Stimulated activated CD8-positive, alpha-beta memory T cell treated with anti-CD3 and anti-CD28 coated beads, Interleukin-7, amount 100 ng/mL, for 4 hours (primary cell): ENCODE data around the gene ERBB4.

Experiments used
- DNase-seq, 2 donors: peaks; one replicate each; pipeline ENCODE4 v3.0.0-alpha.2; 2020; ENCODE audit warnings: low read depth in 2 of 2

Gene ERBB4

GRCh38 chr2:211423018-211423417 lies 1115.6 kb downstream of the ERBB4 start:
- no peak for DNase-seq

GRCh38 chr2:211417544-211417943 lies 1121.1 kb downstream of the ERBB4 start:
- DNase-seq = no peak

- DNase-seq = no peak
These were observed 1122.2 kb downstream of the ERBB4 start for GRCh38 chr2:211416373-211416772.

GRCh38 chr2:211413746-211414145 lies 1124.9 kb downstream of the ERBB4 start:
- no peak for DNase-seq

- no peak for DNase-seq
These were observed 1130.1 kb downstream of the ERBB4 start for GRCh38 chr2:211408483-211408891.

- no peak for DNase-seq
These were observed 1131.5 kb downstream of the ERBB4 start for GRCh38 chr2:211407076-211407475.

- DNase-seq = no peak
These were observed 1133.6 kb downstream of the ERBB4 start for GRCh38 chr2:211405036-211405435.

- no peak for DNase-seq
These were observed 1134.5 kb downstream of the ERBB4 start for GRCh38 chr2:211404098-211404497.

- DNase-seq = no peak
These were observed 1137.3 kb downstream of the ERBB4 start for GRCh38 chr2:211401328-211401727.

- no peak for DNase-seq
These were observed 1140.8 kb downstream of the ERBB4 start for GRCh38 chr2:211397764-211398163.

- DNase-seq = no peak
These were observed 1141.8 kb downstream of the ERBB4 start for GRCh38 chr2:211396815-211397214.

- no peak for DNase-seq
These were observed 1147.4 kb downstream of the ERBB4 start for GRCh38 chr2:211391189-211391567.

- no peak for DNase-seq
These were observed 1147.9 kb downstream of the ERBB4 start for GRCh38 chr2:211390536-211391188.

- no peak for DNase-seq
These were observed 1150.9 kb downstream of the ERBB4 start for GRCh38 chr2:211387734-211388133.

GRCh38 chr2:211380041-211380440 lies 1158.6 kb downstream of the ERBB4 start:
- no peak for DNase-seq

GRCh38 chr2:211376410-211376809 lies 1162.2 kb downstream of the ERBB4 start:
- no peak for DNase-seq

GRCh38 chr2:211373203-211373602 lies 1165.4 kb downstream of the ERBB4 start:
- DNase-seq = no peak

GRCh38 chr2:211371465-211371864 lies 1167.1 kb downstream of the ERBB4 start:
- no peak for DNase-seq

GRCh38 chr2:211368467-211368866 lies 1170.1 kb downstream of the ERBB4 start:
- DNase-seq = no peak

- no peak for DNase-seq
These were observed 1170.9 kb downstream of the ERBB4 start for GRCh38 chr2:211367711-211368110.

- no peak for DNase-seq
These were observed 1171.3 kb downstream of the ERBB4 start for GRCh38 chr2:211367293-211367692.

- no peak for DNase-seq
These were observed 1173.7 kb downstream of the ERBB4 start for GRCh38 chr2:211364911-211365310.

- no peak for DNase-seq
These were observed 1177.2 kb downstream of the ERBB4 start for GRCh38 chr2:211361383-211361782.

- no peak for DNase-seq
These were observed 1179.3 kb downstream of the ERBB4 start for GRCh38 chr2:211359347-211359746.
